NCI-H2107 treated with DMSO at 0.1 percent for 48 hours (cell line): ENCODE results near the gene SST.
"Not testable (repeated sequence)": the region's sequence is repeated elsewhere in the genome, so short reads cannot be mapped to it uniquely, and the experiment has no call there.

Experiments used
- DNase-seq: peaks from one replicate; lab custom pipeline; 2025; ENCODE audit not compliant: unreplicated experiment; lab: John Stamatoyannopoulos, UW

Gene SST

GRCh38 chr3:187684880-187685279 is 14.7 kb upstream of the SST start:
- DNase-seq: no peak

GRCh38 chr3:187684444-187684843 is 14.2 kb upstream of the SST start:
- no peak for DNase-seq

GRCh38 chr3:187681756-187682155 is 11.6 kb upstream of the SST start:
- DNase-seq: not testable (repeated sequence)

- DNase-seq: peak; percentile 84
Observed at GRCh38 chr3:187679638-187680396, 9.6 kb upstream of the SST start.

GRCh38 chr3:187678726-187679268 is 8.6 kb upstream of the SST start:
- DNase-seq: peak; percentile 80

- DNase-seq: no peak
Observed at GRCh38 chr3:187677604-187678003, 7.4 kb upstream of the SST start.

GRCh38 chr3:187673012-187673411 is 2.8 kb upstream of the SST start:
- no peak for DNase-seq

GRCh38 chr3:187667526-187667925 is 2.7 kb downstream of the SST start:
- no peak for DNase-seq

- no peak for DNase-seq
Observed at GRCh38 chr3:187665764-187666402, 4.3 kb downstream of the SST start.

GRCh38 chr3:187665010-187665409 is 5.2 kb downstream of the SST start:
- no peak for DNase-seq

GRCh38 chr3:187662848-187663409 is 7.3 kb downstream of the SST start:
- no peak for DNase-seq

- DNase-seq: no peak
Observed at GRCh38 chr3:187661267-187661666, 8.9 kb downstream of the SST start.

GRCh38 chr3:187651282-187651681 is 18.9 kb downstream of the SST start:
- no peak for DNase-seq

GRCh38 chr3:187648177-187648576 is 22.0 kb downstream of the SST start:
- DNase-seq: no peak

- no peak for DNase-seq
Observed at GRCh38 chr3:187646906-187647660, 23.1 kb downstream of the SST start.

- not testable (repeated sequence) for DNase-seq
Observed at GRCh38 chr3:187645379-187645778, 24.8 kb downstream of the SST start.

GRCh38 chr3:187642861-187643260 is 27.3 kb downstream of the SST start:
- no peak for DNase-seq

GRCh38 chr3:187641320-187642016 is 28.7 kb downstream of the SST start:
- no peak for DNase-seq

- no peak for DNase-seq
Observed at GRCh38 chr3:187640569-187641059, 29.6 kb downstream of the SST start.

- no peak for DNase-seq
Observed at GRCh38 chr3:187639927-187640568, 30.1 kb downstream of the SST start.
